Heart left ventricle (tissue), 13 donors: ENCODE results near the gene ADRB1.

Source experiments
- CTCF ChIP-seq, 12 donors: fragments of 200-600 bp; sonication (generic) in 4 of 12; IDR thresholded peaks; one replicate each; pipeline versions ENCODE4 v1.5.0 to v1.8.0; 2018 to 2022; ENCODE audit warnings: antibody characterized with exemption in 12 of 12, mild to moderate bottlenecking in 5 of 12
- POLR2A ChIP-seq, 2 donors: fragments of 450-650 bp; IDR thresholded peaks; one replicate each; pipeline ENCODE4 v1.6.1; 2017; ENCODE audit warnings: antibody characterized with exemption in 2 of 2, mild to moderate bottlenecking in 2 of 2, moderate library complexity in 2 of 2
- donor health status: ischemic (EF 13 %, LVEDD 7.1; RV severe dilation, severe dysfunction).
- donor health status: DM: no; HTN: yes; CAD: no.
- donor health status: DM: no; HTN: no; CAD: no.
- donor health status: ischemic (EF 25% LVEDD 6.9; RV normal size, moderate dysfunction).
- donor health status: ischemic (EF 25% LVEDD 5.7; RV mildly dilated, moderate dysfunction).
- donor health status: ischemic (EF 35%, LVEDD 5.7; RV mildly dilated, moderate dysfunction).
- donor health status: nonischemic (EF 11% LVEDD 7.7; RV severe dilation, severe dysfunction).
- donor health status: DM: yes; HTN: yes; CAD: no.
- donor health status: PGD.
- donor health status: ischemic (EF 29% LVEDD 5.4; RV normal size, mild dysfunction).
- donor health status: nonischemic (EF 23%, LVEDD 6.1; RV moderate dilation, normal function).

DNA sequence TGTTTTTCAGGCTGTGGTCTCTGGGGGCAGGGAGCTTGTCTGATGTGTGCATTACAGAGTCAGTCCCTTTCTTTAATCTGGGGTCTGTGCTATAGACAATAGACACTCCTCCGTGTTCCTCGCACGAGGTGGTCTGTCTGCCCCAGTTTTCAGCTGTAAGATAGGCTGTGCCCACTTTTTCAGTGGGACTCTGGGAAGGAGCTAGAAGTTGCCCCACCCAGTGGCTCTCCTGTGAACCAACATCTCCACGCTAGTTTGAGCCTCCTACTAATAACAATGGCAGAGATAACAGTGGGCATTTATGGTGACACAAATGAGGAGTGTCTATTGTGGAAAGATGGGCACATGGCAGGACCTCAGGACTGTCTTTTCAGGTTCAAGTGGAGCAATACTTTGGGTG is 44.0 kb downstream of the ADRB1 start:
- peak in 3 of 12 donors; percentile 9 to 21 (median 10) for TF ChIP-seq CTCF (IDR thresholded peaks at IDR 0.05)
- TF ChIP-seq POLR2A (IDR thresholded peaks at IDR 0.05), result no peak
